ENCODE measurements around the gene WNT5B. TPM values are rescaled to one million over a fixed set of nuclear protein-coding genes. Genes with fewer than 3 reads are reported as not detected.

The WNT5B gene
- total and polyA plus RNA-seq, 2 donors (not counting 1 experiment from before 2014, with no cell fraction given), result 0.33 to 0.57 TPM

- Histone ChIP-seq H3K36me3 (replicated peaks in 1 of 2; ENCODE audit: control extremely low read depth in 1 of 2, control insufficient read depth in 1 of 2, extremely low read depth in 1 of 2, insufficient read depth in 2 of 2, low read length in 1 of 2) (no peaks in the 10 kb centered on the region), H2AFZ (ENCODE audit: insufficient read depth, low read depth, low read length, poor library complexity, severe bottlenecking) (no peak overlapping the region), H3K4me2 (replicated peaks; ENCODE audit: low read depth, low read length, poor library complexity, severe bottlenecking) (no peak overlapping the region), H3K79me2 (ENCODE audit: control insufficient read depth, insufficient read depth, low read length) (no peaks in the 10 kb centered on the region), H3K27me3 (replicated peaks in 1 of 4; ENCODE audit: control extremely low read depth in 1 of 4, control insufficient read depth in 3 of 4, insufficient read depth in 4 of 4, low read length in 3 of 4) (no peaks in the 10 kb centered on the region), H3K4me3 (ENCODE audit: control extremely low read depth in 1 of 5, extremely low read depth in 1 of 5, insufficient read depth in 1 of 5, low read depth in 2 of 5, low read length in 4 of 5) (no peak overlapping the region), H3K9ac (ENCODE audit: low read length) (no peak overlapping the region), H4K20me1 (ENCODE audit: control insufficient read depth, insufficient read depth, low read length, poor library complexity, severe bottlenecking) (no peaks in the 10 kb centered on the region), H3K9me3 (ENCODE audit: control extremely low read depth in 1 of 3, control insufficient read depth in 2 of 3, insufficient read depth in 1 of 3, low read length in 2 of 3) (no peaks in the 10 kb centered on the region), H3K4me1 (ENCODE audit: control insufficient read depth in 2 of 2, insufficient read depth in 2 of 2, low read length in 2 of 2) (peaks cover 0 to 19% of the 10 kb centered on the region in 2 donors), H3K27ac (ENCODE audit: low read length in 2 of 2) (no peak overlapping the region)
- no peaks in the 10 kb centered on the region for H3K9me3 Mint-ChIP-seq (ENCODE audit: insufficient read depth)
- 97% methylated on average over 5 of the region's 6 CpGs for WGBS (ENCODE audit: insufficient coverage)
- ChIA-PET POLR2A (no interaction called here), CTCF (interaction anchor here (0.9 to 17.6 kb wide), 3 partner anchors 17 to 289 kb away, joined by 6 to 620 read pairs (median 18); no protein-coding TSS in a partner anchor)
- H3K4me3 Mint-ChIP-seq, result no peak overlapping the region
- intact Hi-C loops (cut with micrococcal nuclease), result loop anchor here (10.0 kb wide), 1 partner anchor 1134 kb away; no protein-coding TSS in a partner anchor
- ATAC-seq (ENCODE audit: low read depth) (no peak), DNase-seq (no peak)
- H3K4me1 Mint-ChIP-seq, result peaks cover 10% of the 10 kb centered on the region
- no peak for TF ChIP-seq EZH2 (IDR thresholded peaks at IDR 0.05; ENCODE audit: borderline replicate concordance, insufficient read depth, low read depth, low read length, poor library complexity, severe bottlenecking)
- peaks cover 31% of the 10 kb centered on the region for H3K27me3 Mint-ChIP-seq
- H3K27ac Mint-ChIP-seq, result no peak overlapping the region
These were observed 21.9 kb downstream of the WNT5B start for GRCh38 chr12:1650978-1651361.

- intact Hi-C loops (cut with micrococcal nuclease), result loop anchor here (1.0 to 10.0 kb wide), 3 partner anchors 144 to 1133 kb away; no protein-coding TSS in a partner anchor
- Histone ChIP-seq H3K36me3 (replicated peaks in 1 of 2; ENCODE audit: control extremely low read depth in 1 of 2, control insufficient read depth in 1 of 2, extremely low read depth in 1 of 2, insufficient read depth in 2 of 2, low read length in 1 of 2) (no peaks in the 10 kb centered on the region), H3K27me3 (replicated peaks in 1 of 4; ENCODE audit: control extremely low read depth in 1 of 4, control insufficient read depth in 3 of 4, insufficient read depth in 4 of 4, low read length in 3 of 4) (no peaks in the 10 kb centered on the region), H4K20me1 (ENCODE audit: control insufficient read depth, insufficient read depth, low read length, poor library complexity, severe bottlenecking) (no peaks in the 10 kb centered on the region), H3K27ac (ENCODE audit: low read length in 2 of 2) (no peak overlapping the region), H3K4me2 (replicated peaks; ENCODE audit: low read depth, low read length, poor library complexity, severe bottlenecking) (no peak overlapping the region), H3K9ac (ENCODE audit: low read length) (no peak overlapping the region), H3K9me3 (ENCODE audit: control extremely low read depth in 1 of 3, control insufficient read depth in 2 of 3, insufficient read depth in 1 of 3, low read length in 2 of 3) (no peaks in the 10 kb centered on the region), H2AFZ (ENCODE audit: insufficient read depth, low read depth, low read length, poor library complexity, severe bottlenecking) (no peak overlapping the region), H3K79me2 (ENCODE audit: control insufficient read depth, insufficient read depth, low read length) (no peaks in the 10 kb centered on the region), H3K4me3 (ENCODE audit: control extremely low read depth in 1 of 5, extremely low read depth in 1 of 5, insufficient read depth in 1 of 5, low read depth in 2 of 5, low read length in 4 of 5) (no peak overlapping the region), H3K4me1 (ENCODE audit: control insufficient read depth in 2 of 2, insufficient read depth in 2 of 2, low read length in 2 of 2) (peaks cover 0 to 11% of the 10 kb centered on the region in 2 donors)
- H3K27ac Mint-ChIP-seq, result no peak overlapping the region
- TF ChIP-seq CTCF (IDR thresholded peaks at IDR 0.05) (no peak), EZH2 (IDR thresholded peaks at IDR 0.05; ENCODE audit: borderline replicate concordance, insufficient read depth, low read depth, low read length, poor library complexity, severe bottlenecking) (no peak)
- peaks cover 31% of the 10 kb centered on the region for H3K27me3 Mint-ChIP-seq
- H3K4me1 Mint-ChIP-seq, result peaks cover 9% of the 10 kb centered on the region
- no peak for ATAC-seq (ENCODE audit: low read depth)
- no peak overlapping the region for H3K4me3 Mint-ChIP-seq
- ChIA-PET CTCF (interaction anchor here (0.9 to 17.6 kb wide), 8 partner anchors 8 to 534 kb away, joined by 4 to 620 read pairs (median 18); no protein-coding TSS in a partner anchor), POLR2A (no interaction called here)
- H3K9me3 Mint-ChIP-seq (ENCODE audit: insufficient read depth), result no peaks in the 10 kb centered on the region
- no peak for DNase-seq
These were observed 22.9 kb downstream of the WNT5B start for GRCh38 chr12:1651946-1652345.
